ENCODE measurements around the gene PRIMA1. TPM values are rescaled to one million over a fixed set of nuclear protein-coding genes. Genes with fewer than 3 reads are reported as not detected.

The PRIMA1 gene
- total RNA-seq, 1 experiment from 2014 or later: not detected

- no peak for DNase-seq (ENCODE audit: low spot score)
Observed at GRCh38 chr14:93797071-93797470, 8.8 kb upstream of the PRIMA1 start.

- DNase-seq (ENCODE audit: low spot score): no peak
Observed at GRCh38 chr14:93794756-93795155, 6.5 kb upstream of the PRIMA1 start.

GRCh38 chr14:93793555-93794324, 5.5 kb upstream of the PRIMA1 start:
- DNase-seq (ENCODE audit: low spot score): no peak

GRCh38 chr14:93792391-93792790, 4.1 kb upstream of the PRIMA1 start:
- DNase-seq (ENCODE audit: low spot score): no peak

- DNase-seq (ENCODE audit: low spot score): no peak
Observed at GRCh38 chr14:93790966-93791365, 2.7 kb upstream of the PRIMA1 start.

- DNase-seq (ENCODE audit: low spot score): no peak
Observed at GRCh38 chr14:93789228-93790130, 1.2 kb upstream of the PRIMA1 start.

GRCh38 chr14:93788543-93789227, 400 bp upstream of the PRIMA1 start:
- no peak for DNase-seq (ENCODE audit: low spot score)

GRCh38 chr14:93787465-93788292, 606 bp downstream of the PRIMA1 start:
- no peak for DNase-seq (ENCODE audit: low spot score)

GRCh38 chr14:93785423-93785822, 2.9 kb downstream of the PRIMA1 start:
- DNase-seq (ENCODE audit: low spot score): no peak

- no peak for DNase-seq (ENCODE audit: low spot score)
Observed at GRCh38 chr14:93784878-93785277, 3.4 kb downstream of the PRIMA1 start.

GRCh38 chr14:93780813-93781400, 7.4 kb downstream of the PRIMA1 start:
- no peak for DNase-seq (ENCODE audit: low spot score)

- DNase-seq (ENCODE audit: low spot score): no peak
Observed at GRCh38 chr14:93778856-93779629, 9.2 kb downstream of the PRIMA1 start.

GRCh38 chr14:93778453-93778852, 9.8 kb downstream of the PRIMA1 start:
- no peak for DNase-seq (ENCODE audit: low spot score)

GRCh38 chr14:93775744-93776143, 12.5 kb downstream of the PRIMA1 start:
- DNase-seq (ENCODE audit: low spot score): no peak

GRCh38 chr14:93775158-93775557, 13.1 kb downstream of the PRIMA1 start:
- no peak for DNase-seq (ENCODE audit: low spot score)

GRCh38 chr14:93772263-93772662, 16.0 kb downstream of the PRIMA1 start:
- DNase-seq (ENCODE audit: low spot score): no peak

- no peak for DNase-seq (ENCODE audit: low spot score)
Observed at GRCh38 chr14:93765970-93766369, 22.3 kb downstream of the PRIMA1 start.

GRCh38 chr14:93765155-93765554, 23.1 kb downstream of the PRIMA1 start:
- no peak for DNase-seq (ENCODE audit: low spot score)

- DNase-seq (ENCODE audit: low spot score): peak; percentile 5
Observed at GRCh38 chr14:93764211-93764659, 24.1 kb downstream of the PRIMA1 start.

- DNase-seq (ENCODE audit: low spot score): no peak
Observed at GRCh38 chr14:93759719-93760307, 28.5 kb downstream of the PRIMA1 start.
